Posterior vena cava (tissue), 2 donors: ENCODE data around the gene EPAS1. TPM values are rescaled to one million over a fixed set of nuclear protein-coding genes. Genes with fewer than 3 reads are reported as not detected.
"Not testable (repeated sequence)": the region's sequence is repeated elsewhere in the genome, so short reads cannot be mapped to it uniquely, and the experiment has no call there.

Experiments used
- DNase-seq: peaks from one replicate; pipeline ENCODE4 v3.0.0-alpha.2; 2020; ENCODE audit warnings: low spot score
- intact Hi-C, 2 donors: fragments of 100-400 bp; cut with DNase I; formaldehyde crosslinking; loops; one replicate each; pipeline versions ENCODE4 v1.14.1 to v1.14.2; 2022 to 2023
- total RNA-seq, 2 donors: library from RNA; stranded (reverse); fragmentation: NEBNext Ultra II Directional; extraction: Animal tissue kit (Norgen Biotek cat#: 25700); gene quantifications; one replicate each; pipeline ENCODE4 v1.2.1, GENCODE V29; 2021
- donor health status: DM: yes; HTN: yes; CAD: no.
- donor health status: DM: yes; HTN: yes; CAD: no.

EPAS1 gene
- total RNA-seq, 2 donors from 2014 or later, result 374 to 478 TPM

DNA sequence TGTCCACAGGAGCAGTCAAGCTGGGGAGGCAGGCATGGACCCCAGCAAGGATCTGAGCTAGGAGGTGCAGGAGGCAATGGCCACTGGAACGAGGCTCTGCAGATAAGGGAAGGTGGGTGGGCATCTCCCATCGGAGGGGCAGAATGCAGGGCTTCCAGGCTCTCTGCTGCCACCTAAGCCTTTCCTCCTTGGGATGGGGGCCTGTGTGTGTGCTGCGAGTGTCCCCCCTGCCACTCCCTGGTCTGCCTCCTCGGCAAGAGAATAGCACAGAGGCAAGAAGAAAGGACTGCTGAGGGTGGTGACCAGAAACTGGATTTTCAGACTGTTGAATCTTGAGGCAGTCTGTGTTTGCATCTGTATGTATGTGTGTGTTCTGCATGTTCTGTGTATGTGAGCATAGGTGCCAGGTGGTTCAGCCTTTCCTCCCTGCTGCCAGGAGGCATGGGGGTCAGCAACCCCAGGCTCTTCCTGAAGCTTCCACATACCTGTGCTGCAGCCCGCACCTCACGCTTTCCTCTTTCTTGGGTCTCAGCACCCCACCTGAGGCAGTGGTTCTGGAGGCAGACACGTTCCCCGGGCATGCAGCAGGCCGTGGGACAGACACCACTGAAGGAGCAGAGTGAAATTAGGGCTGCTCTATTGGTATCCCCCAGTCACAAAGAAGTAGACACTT, 86.7 kb downstream of the EPAS1 start:
- intact Hi-C loops, result no loop called here
- no peak for DNase-seq

- intact Hi-C loops, result no loop called here
- no peak for DNase-seq
Observed at GRCh38 chr2:46384457-46384815, 87.2 kb downstream of the EPAS1 start.

DNA sequence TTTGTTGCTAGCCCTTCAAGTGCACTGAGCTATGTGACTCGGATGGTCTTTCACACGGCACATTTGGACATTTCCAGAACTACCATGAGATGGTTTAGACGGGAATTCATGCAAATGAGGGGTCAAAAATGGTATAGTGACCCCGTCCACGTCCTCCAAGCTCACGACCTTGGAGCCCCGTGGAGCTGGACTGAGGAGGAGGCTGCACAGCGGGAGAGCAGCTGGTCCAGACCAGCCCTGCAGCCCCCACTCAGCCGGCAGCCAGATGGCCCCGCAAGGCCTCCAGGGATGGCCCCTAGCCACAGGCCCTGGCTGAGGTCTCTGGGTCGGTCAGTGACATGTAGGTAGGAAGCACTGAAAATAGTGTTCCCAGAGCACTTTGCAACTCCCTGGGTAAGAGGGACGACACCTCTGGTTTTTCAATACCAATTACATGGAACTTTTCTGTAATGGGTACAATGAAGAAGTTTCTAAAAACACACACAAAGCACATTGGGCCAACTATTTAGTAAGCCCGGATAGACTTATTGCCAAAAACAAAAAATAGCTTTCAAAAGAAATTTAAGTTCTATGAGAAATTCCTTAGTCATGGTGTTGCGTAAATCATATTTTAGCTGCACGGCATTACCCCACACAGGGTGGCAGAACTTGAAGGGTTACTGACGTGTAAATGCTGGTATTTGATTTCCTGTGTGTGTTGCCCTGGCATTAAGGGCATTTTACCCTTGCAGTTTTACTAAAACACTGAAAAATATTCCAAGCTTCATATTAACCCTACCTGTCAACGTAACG, 88.8 kb downstream of the EPAS1 start:
- intact Hi-C loops, result no loop called here
- DNase-seq, result no peak

GRCh38 chr2:46386763-46387162, 89.6 kb downstream of the EPAS1 start:
- DNase-seq, result no peak
- intact Hi-C loops, result no loop called here

DNA sequence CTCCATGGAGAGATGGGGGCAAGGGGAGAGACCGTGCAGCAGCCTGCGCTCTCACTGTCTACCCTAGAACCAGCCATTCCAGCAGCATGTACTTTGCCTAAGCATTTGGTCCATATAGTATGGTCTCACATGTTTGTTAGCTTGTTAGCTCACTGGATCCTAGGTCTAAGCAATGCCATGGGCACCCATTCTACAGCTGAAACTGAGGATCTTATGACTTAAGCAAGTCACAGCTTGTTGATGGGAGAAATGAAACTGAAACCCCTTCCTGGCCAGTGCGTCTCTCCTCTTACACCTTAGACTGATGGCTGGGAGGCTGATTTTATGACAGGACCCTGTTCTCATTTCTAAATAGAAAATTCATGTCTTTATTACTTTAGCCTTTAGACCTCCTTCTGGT, 90.1 kb downstream of the EPAS1 start:
- intact Hi-C loops, result no loop called here
- DNase-seq, result no peak

- no peak for DNase-seq
- intact Hi-C loops, result no loop called here
Observed at GRCh38 chr2:46387886-46388515, 90.8 kb downstream of the EPAS1 start.

DNA sequence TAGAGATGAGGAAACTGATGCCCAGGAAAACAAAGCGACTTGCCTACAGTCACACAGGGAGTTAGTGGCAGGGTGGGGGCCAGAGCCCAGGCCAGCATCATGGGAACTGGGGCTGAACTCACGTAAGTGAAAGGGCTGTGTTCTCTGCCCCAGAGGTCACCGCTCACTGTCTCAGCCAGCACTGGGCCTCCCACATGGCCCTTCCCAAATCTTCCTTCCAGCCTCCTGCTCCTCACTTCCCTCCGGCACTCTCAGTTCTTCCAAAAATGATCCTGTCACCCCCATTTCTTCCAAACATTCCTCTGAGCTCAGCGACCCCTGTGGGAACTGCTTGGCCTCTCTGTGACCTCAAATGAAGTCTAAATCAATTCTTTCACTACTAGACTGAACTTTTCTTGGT, 91.7 kb downstream of the EPAS1 start:
- intact Hi-C loops, result no loop called here
- no peak for DNase-seq

GRCh38 chr2:46389417-46389916, 92.3 kb downstream of the EPAS1 start:
- intact Hi-C loops, result no loop called here
- DNase-seq, result no peak

GRCh38 chr2:46390036-46390435, 92.8 kb downstream of the EPAS1 start:
- intact Hi-C loops, result no loop called here
- no peak for DNase-seq

DNA sequence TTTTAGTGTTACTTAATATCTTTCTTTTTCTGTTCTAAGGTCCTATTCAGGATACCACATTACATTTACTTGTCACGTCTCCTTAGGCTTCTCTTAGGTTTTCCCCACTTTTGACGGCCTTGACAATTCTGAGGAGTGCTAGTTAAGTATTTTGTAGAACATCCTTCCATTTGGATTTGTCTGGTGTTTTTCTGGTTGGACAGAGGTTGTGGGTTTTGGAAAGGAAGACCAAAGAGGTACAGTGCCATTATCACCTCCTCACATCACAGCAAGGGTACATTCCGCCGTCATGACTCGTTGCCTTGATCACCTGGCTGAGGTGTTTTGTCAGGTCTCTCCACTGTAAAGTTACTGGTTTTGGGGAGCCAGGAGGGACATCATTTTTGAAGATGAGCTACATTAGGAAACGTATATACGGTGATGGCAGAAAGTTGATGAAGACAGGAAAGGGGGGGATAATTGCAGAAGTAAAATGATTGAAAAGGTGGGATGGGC, 93.7 kb downstream of the EPAS1 start:
- intact Hi-C loops, result no loop called here
- no peak for DNase-seq

- DNase-seq, result no peak
- intact Hi-C loops, result no loop called here
Observed at GRCh38 chr2:46392561-46393346, 95.5 kb downstream of the EPAS1 start.

- intact Hi-C loops, result no loop called here
- no peak for DNase-seq
Observed at GRCh38 chr2:46393347-46393820, 96.2 kb downstream of the EPAS1 start.

GRCh38 chr2:46393865-46394264, 96.7 kb downstream of the EPAS1 start:
- no peak for DNase-seq
- intact Hi-C loops, result no loop called here

DNA sequence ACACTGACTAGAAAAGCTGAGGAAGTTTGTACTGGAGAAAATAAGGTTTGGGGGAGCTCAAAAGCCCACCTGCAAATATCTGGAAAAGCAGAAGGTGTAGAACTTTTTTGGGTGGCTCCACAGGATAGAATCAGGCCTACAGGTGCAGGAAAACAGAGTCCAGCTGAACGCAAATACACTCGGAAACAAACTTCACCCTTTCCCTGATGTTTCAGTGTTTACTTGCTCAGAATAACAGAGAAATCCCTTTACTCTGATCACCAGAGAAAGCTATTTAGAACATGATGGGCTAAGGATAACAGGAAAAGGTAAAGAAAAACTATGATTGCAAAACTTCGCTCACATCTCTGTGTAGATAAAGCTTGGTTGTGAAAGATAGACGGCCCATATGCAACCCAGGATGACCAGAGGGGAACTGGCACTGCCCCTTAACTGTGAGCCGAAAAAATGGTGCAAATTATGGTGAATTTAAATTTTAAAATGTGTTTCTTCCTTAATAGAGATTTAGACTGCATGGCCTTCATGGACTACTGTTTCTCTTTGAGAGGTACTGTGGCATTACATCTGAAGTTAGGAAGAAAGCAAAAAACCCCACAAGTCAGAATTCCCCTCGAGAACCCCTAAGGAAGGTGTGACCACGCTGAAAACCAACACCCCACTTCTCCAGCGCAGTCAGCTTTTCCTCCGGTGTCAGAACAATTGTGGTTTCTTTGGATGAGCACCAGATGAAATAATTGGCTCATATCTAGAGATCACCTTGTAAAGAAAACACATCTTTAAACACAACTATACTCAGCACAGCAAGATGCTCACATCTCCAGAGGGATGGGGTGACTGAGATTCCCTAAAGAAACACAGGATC, 97.7 kb downstream of the EPAS1 start:
- intact Hi-C loops, result no loop called here
- DNase-seq, result no peak

DNA sequence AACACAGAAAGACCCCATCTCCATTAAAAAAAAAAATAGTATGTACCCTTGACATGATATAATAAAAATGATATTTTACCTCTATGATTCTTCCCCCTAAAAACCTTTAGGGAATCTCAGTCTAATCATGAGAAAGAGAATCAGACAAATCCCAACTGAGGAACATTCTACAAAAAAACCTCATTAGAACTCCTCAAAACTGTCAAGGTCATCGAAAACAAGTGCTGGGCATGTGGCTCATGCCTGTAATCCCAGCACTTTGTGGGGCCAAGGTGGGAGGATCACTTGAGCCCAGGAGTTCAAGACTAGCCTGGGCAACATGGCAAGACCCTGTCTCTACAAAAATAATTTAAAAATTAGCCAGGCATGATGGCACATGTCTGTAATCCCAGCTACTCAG, 98.5 kb downstream of the EPAS1 start:
- intact Hi-C loops, DNase-seq: not testable (repeated sequence)

GRCh38 chr2:46400016-46400415, 102.8 kb downstream of the EPAS1 start:
- no peak for DNase-seq
- intact Hi-C loops, result no loop called here

GRCh38 chr2:46402874-46403273, 105.7 kb downstream of the EPAS1 start:
- DNase-seq, result no peak
- intact Hi-C loops, result no loop called here

GRCh38 chr2:46404181-46404759, 107.1 kb downstream of the EPAS1 start:
- no peak for DNase-seq
- intact Hi-C loops, result no loop called here
